ENCODE data around the gene CMPK2.
A peak's percentile ranks its signal among the peaks of the same experiment; 100 is the strongest.

Gene CMPK2

GRCh38 chr2:6810961-6811360 is 54.7 kb downstream of the CMPK2 start:
- DNase-seq (ENCODE audit: low read depth), result no peak

DNA sequence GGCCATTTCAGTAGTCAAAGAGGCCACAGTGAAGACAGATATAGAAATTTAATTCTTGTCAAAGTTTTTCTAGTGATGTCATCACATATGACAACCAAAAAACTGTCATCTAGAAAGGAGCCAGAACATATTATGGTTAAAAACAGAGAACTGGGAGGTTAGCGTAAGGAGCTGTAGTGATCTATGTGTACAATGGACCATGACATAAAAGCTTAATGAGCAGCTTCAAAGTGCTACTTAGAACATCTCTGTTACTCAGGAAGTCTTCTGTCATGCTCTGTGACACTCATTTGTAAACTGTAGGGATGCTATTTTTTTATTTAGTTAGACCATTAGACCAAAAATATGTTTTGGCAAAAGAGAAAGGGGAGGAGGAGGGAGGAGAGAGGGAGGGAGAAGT is 57.3 kb downstream of the CMPK2 start:
- no peak for DNase-seq (ENCODE audit: low read depth)

DNA sequence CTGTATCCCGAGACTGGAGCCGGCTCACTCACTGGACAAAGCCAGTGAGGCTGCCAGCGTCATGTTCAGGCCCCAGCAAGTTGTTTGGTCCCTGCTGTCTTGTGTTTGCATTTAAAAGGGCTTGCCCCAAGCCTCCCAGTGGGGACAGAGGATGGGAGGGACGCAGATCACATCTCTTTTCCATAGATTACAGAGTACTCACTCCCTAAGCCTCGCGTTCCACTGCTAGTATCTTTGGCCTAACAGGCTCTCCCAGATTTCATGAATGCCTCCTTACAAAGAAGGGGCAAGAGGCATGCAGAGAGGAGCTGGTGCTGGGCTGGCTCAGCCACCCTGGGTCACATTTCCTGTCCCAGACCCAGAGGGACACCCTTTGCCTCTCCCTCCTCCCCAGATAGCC is 59.1 kb downstream of the CMPK2 start:
- no peak for DNase-seq (ENCODE audit: low read depth)

GRCh38 chr2:6800553-6800952 is 65.2 kb downstream of the CMPK2 start:
- DNase-seq (ENCODE audit: low read depth), result peak; percentile 20

Measured in amniotic epithelial cell (primary cell).